K562 (cell line): Measurements from ENCODE around the gene TSPAN16. TPM values are rescaled to one million over a fixed set of nuclear protein-coding genes. Genes with fewer than 3 reads are reported as not detected.

ENCODE experiments used
- GTF3C2 ChIP-seq: IDR thresholded peaks from 3 replicates; pipeline ENCODE4 v1.6.1; 2011; ENCODE audit warnings: borderline replicate concordance, mild to moderate bottlenecking, moderate library complexity; ENCODE audit not compliant: insufficient read length; ENCODE audit errors: extremely low read depth
- KHSRP ChIP-seq: fragments of 450-650 bp; IDR thresholded peaks from 2 replicates; pipeline ENCODE4 v1.6.1; 2017
- MGA ChIP-seq: fragments of 450-650 bp; IDR thresholded peaks from 2 replicates; pipeline ENCODE4 v1.6.1; 2016; ENCODE audit warnings: mild to moderate bottlenecking, moderate library complexity
- MYC ChIP-seq, 2 experiments: fragments of 250-450 bp in 1 of 2; sonication (Bioruptor Pico) in 1 of 2; IDR thresholded peaks; 2 replicates each; pipeline versions ENCODE4 v1.5.1 to v1.6.1; 2012 to 2021; ENCODE audit warnings: low read depth in 2 of 2, borderline replicate concordance in 1 of 2, improper control_type of control experiment in 1 of 2, low read length in 1 of 2, mild to moderate bottlenecking in 1 of 2, moderate library complexity in 1 of 2
- NR2C2 ChIP-seq, 2 experiments: fragments of 200-800 bp in 1 of 2; sonication (Bioruptor generic) in 1 of 2; sonication (generic) in 1 of 2; formaldehyde crosslinking in 1 of 2; IDR thresholded peaks; 2 replicates each; pipeline versions ENCODE4 v1.6.1 to v1.8.0; 2016 to 2022; ENCODE audit warnings: mild to moderate bottlenecking in 1 of 2, missing compliant biosample characterization in 1 of 2, missing genetic modification characterization in 1 of 2, missing genetic modification reagents in 1 of 2
- SIX5 ChIP-seq, 2 experiments: IDR thresholded peaks; 2 replicates each; pipeline ENCODE4 v1.6.1; 2011; ENCODE audit warnings: low read length in 2 of 2, borderline replicate concordance in 1 of 2, low read depth in 1 of 2, mild to moderate bottlenecking in 1 of 2, moderate library complexity in 1 of 2; ENCODE audit not compliant: insufficient read depth in 1 of 2
- WHSC1 ChIP-seq: IDR thresholded peaks from one replicate; pipeline ENCODE4 v1.6.1; 2012; ENCODE audit warnings: low read length, control low read depth, inconsistent platforms
- ZNF280A ChIP-seq: fragments of 450-650 bp; IDR thresholded peaks from 2 replicates; pipeline ENCODE4 v1.6.1; 2018; ENCODE audit warnings: mild to moderate bottlenecking, low read depth; ENCODE audit not compliant: partially characterized antibody
- polyA plus RNA-seq, 8 experiments: library from polyadenylated mRNA; depleted of rRNA in 4 of 8; stranded (reverse) in 5 of 8; unstranded in 3 of 8; fragments of >200 nt; fragmentation: Nextera tagmentation in 2 of 8; fragmentation: Illumina TruSeq in 1 of 8; extraction: Ambion mirVana in 2 of 8; extraction: Trizol in 1 of 8; gene quantifications; 2 replicates each; pipeline versions ENCODE4 v1.2.1 to v1.2.3, GENCODE V29; 2011 to 2014; ENCODE audit warnings: inconsistent platforms in 1 of 8, missing spikeins in 1 of 8
- total RNA-seq, 7 experiments: library from RNA; depleted of rRNA in 6 of 7; stranded (reverse); fragments of >200 nt in 6 of 7; fragmentation: Illumina TruSeq in 2 of 7; extraction: Trizol in 2 of 7; gene quantifications; 2 replicates each; pipeline versions ENCODE4 v1.2.1 to v1.2.3, GENCODE V29; 2011 to 2021; ENCODE audit warnings: low replicate concordance in 1 of 7

The TSPAN16 gene
- total and polyA plus RNA-seq, 9 of the 15 experiments (the other 6 are each of a cell fraction or from before 2014, with no cell fraction given): not detected

GRCh38 chr19:11346104-11346940 is 50.4 kb downstream of the TSPAN16 start, which contains the start of the genes CCDC159 and TMEM205 (continued):
- TF ChIP-seq MGA (peak; percentile 70), ZNF280A (no peak), SIX5 (IDR thresholded peaks at IDR 0.05; ENCODE audit: borderline replicate concordance in 1 of 2, insufficient read depth in 1 of 2, low read depth in 1 of 2, low read length in 2 of 2) (no peak), MYC (IDR thresholded peaks at IDR 0.05; ENCODE audit: low read depth, low read length) (0 out of 2 replicates have a peak, but pooled peaks have one; percentile 12), MYC (CRISPR knock-in tag; IDR thresholded peaks at IDR 0.05; ENCODE audit: borderline replicate concordance, low read depth) (no peak; the same call in 1 of the 2 replicates), GTF3C2 (no peak), NR2C2 (CRISPR knock-in tag; IDR thresholded peaks at IDR 0.05) (no peak), NR2C2 (tag; IDR thresholded peaks at IDR 0.05) (no peak), WHSC1 (no peak), KHSRP (no peak)
